ENCODE data around the gene UBXN1. TPM values are rescaled to one million over a fixed set of nuclear protein-coding genes. Genes with fewer than 3 reads are reported as not detected.

Gene UBXN1
- total RNA-seq, 4 donors from 2014 or later, result 216 to 450 (median 265) TPM

GRCh38 chr11:62673196-62673525 lies 5.7 kb downstream of the UBXN1 start:
- no peak for DNase-seq
- Histone ChIP-seq H3K4me1 (peaks cover 40 to 56% of the 10 kb centered on the region in 2 donors), H3K4me3 (peak overlapping the region in 1 of 4 donors; percentile 83), H3K27ac (peak overlapping the region; percentile 78 to 91 (median 88)), H3K36me3 (peaks cover 0 to 36% of the 10 kb centered on the region in 2 donors), H3K27me3 (no peaks in the 10 kb centered on the region), H3K9me3 (no peaks in the 10 kb centered on the region)
- in situ Hi-C loops (cut with MboI; ENCODE audit: low sequenced_read_pairs in 4 of 4), result no loop called here
- ATAC-seq, result no peak
- TF ChIP-seq POLR2A (IDR thresholded peaks at IDR 0.05), result no peak
- TF ChIP-seq CTCF (IDR thresholded peaks at IDR 0.05 in 4 of 5, conservative IDR thresholded peaks at IDR 0.05 in 1 of 5), result no peak
- intact Hi-C loops (cut with DNase I; ENCODE audit: low total_unique reads), result no loop called here

- Histone ChIP-seq H3K27me3 (no peaks in the 10 kb centered on the region), H3K9me3 (no peaks in the 10 kb centered on the region), H3K27ac (peak within 1 kb of the TSS; percentile 78 to 91 (median 88)), H3K36me3 (peaks cover 0 to 32% of the 10 kb centered on the region in 2 donors), H3K4me1 (peaks cover 40 to 55% of the 10 kb centered on the region in 2 donors), H3K4me3 (peak within 1 kb of the TSS; percentile 67 to 91 (median 81))
- intact Hi-C loops (cut with DNase I; ENCODE audit: low total_unique reads), result no loop called here
- ATAC-seq (peak; percentile 82 to 87), DNase-seq (peak; percentile 64 to 73)
- TF ChIP-seq POLR2A (IDR thresholded peaks at IDR 0.05), result peak; percentile 53 to 64
- no peak for TF ChIP-seq CTCF (IDR thresholded peaks at IDR 0.05 in 4 of 5, conservative IDR thresholded peaks at IDR 0.05 in 1 of 5)
- in situ Hi-C loops (cut with MboI; ENCODE audit: low sequenced_read_pairs in 4 of 4), result no loop called here
Measured at GRCh38 chr11:62671608-62672389, 7.1 kb downstream of the UBXN1 start, which contains the start of the genes LBHD1 and UQCC3. Gene LBHD1, minus strand, starts transcription at chr11:62672267. Its CDS starts 2,236 bp downstream, at chr11:62670031. Gene UQCC3, plus strand, starts transcription at chr11:62671673. Its CDS starts 73 bp downstream, at chr11:62671746.

GRCh38 chr11:62671236-62671607 lies 7.7 kb downstream of the UBXN1 start:
- intact Hi-C loops (cut with DNase I; ENCODE audit: low total_unique reads) (no loop called here), in situ Hi-C loops (cut with MboI; ENCODE audit: low sequenced_read_pairs in 4 of 4) (no loop called here)
- Histone ChIP-seq H3K9me3 (no peaks in the 10 kb centered on the region), H3K27ac (peak overlapping the region; percentile 78 to 91 (median 88)), H3K27me3 (no peaks in the 10 kb centered on the region), H3K4me1 (peaks cover 42 to 55% of the 10 kb centered on the region in 2 donors), H3K36me3 (peaks cover 0 to 26% of the 10 kb centered on the region in 2 donors), H3K4me3 (peak overlapping the region; percentile 67 to 91 (median 81))
- peak; percentile 9 to 32 for ATAC-seq
- no peak for DNase-seq
- TF ChIP-seq POLR2A (IDR thresholded peaks at IDR 0.05) (no peak), CTCF (IDR thresholded peaks at IDR 0.05 in 4 of 5, conservative IDR thresholded peaks at IDR 0.05 in 1 of 5) (no peak)

- H3K9me3 ChIP-seq, result no peaks in the 10 kb centered on the region
- no peak for DNase-seq
- no peak for ATAC-seq
- no peaks in the 10 kb centered on the region for H3K27me3 ChIP-seq
- no peak overlapping the region for H3K4me3 ChIP-seq
- H3K27ac ChIP-seq, result peak overlapping the region in 3 of 4 donors; percentile 41 to 91 (median 90)
- no peak for TF ChIP-seq POLR2A (IDR thresholded peaks at IDR 0.05)
- TF ChIP-seq CTCF (IDR thresholded peaks at IDR 0.05 in 4 of 5, conservative IDR thresholded peaks at IDR 0.05 in 1 of 5), result no peak
- H3K4me1 ChIP-seq, result peaks cover 45 to 52% of the 10 kb centered on the region in 2 donors
- H3K36me3 ChIP-seq, result peaks cover 0 to 24% of the 10 kb centered on the region in 2 donors
- in situ Hi-C loops (cut with MboI; ENCODE audit: low sequenced_read_pairs in 4 of 4), result no loop called here
- intact Hi-C loops (cut with DNase I; ENCODE audit: low total_unique reads), result no loop called here
Measured at GRCh38 chr11:62669420-62670161, 9.3 kb downstream of the UBXN1 start.

Data from gastrocnemius medialis (tissue), 4 donors.